SIG-M5 treated with dmso at 0.1 percent for 504 hours (cell line): Measurements from ENCODE around the gene ZNF665.
"Not testable (repeated sequence)": the region's sequence is repeated elsewhere in the genome, so short reads cannot be mapped to it uniquely, and the experiment has no call there.

ENCODE experiments used
- DNase-seq: peaks from one replicate; lab custom pipeline; 2025; ENCODE audit not compliant: unreplicated experiment; lab: John Stamatoyannopoulos, UW

The ZNF665 gene

GRCh38 chr19:53192771-53193534 is at the start of gene ZNF665:
Gene ZNF665, minus strand, starts transcription at chr19:53193358. Its CDS starts 10,460 bp downstream, at chr19:53182898.
- no peak for DNase-seq

DNA sequence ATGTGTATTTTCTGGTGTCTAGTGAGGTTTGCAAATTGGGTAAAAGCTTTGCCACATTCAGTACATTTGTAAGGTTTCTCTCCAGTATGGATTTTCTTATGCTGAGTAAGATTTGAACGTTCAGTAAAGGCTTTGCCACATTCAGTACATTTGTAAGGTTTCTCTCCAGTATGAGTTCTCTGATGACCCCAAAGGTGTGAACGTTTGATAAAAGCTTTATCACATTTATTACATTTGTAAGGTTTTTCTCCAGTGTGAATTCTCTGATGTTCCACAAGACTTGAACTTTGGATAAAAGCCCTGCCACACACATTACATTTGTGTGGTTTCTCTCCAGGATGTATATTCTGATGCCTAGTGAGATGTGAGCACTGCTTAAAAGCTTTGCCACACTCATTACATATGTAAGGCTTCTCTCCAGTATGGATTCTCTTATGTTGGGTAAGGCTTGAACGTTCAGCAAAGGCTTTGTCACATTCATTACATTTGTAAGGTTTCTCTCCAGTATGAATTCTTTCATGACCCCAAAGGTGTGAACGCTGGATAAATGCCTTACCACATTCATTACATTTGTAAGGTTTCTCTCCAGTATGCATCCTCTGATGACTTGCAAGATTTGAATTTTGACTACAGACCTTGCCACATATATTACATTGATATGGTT is 44.1 kb upstream of the ZNF665 start:
- DNase-seq, result no peak

- DNase-seq, result no peak
Observed at GRCh38 chr19:53224606-53225005, 31.4 kb upstream of the ZNF665 start.

GRCh38 chr19:53222716-53223115 is 29.6 kb upstream of the ZNF665 start:
- not testable (repeated sequence) for DNase-seq

- no peak for DNase-seq
Observed at GRCh38 chr19:53212703-53213320, 19.7 kb upstream of the ZNF665 start.

- DNase-seq, result not testable (repeated sequence)
Observed at GRCh38 chr19:53211554-53211953, 18.4 kb upstream of the ZNF665 start.

- DNase-seq, result peak; percentile 21
Observed at GRCh38 chr19:53196777-53197396, 3.7 kb upstream of the ZNF665 start.

DNA sequence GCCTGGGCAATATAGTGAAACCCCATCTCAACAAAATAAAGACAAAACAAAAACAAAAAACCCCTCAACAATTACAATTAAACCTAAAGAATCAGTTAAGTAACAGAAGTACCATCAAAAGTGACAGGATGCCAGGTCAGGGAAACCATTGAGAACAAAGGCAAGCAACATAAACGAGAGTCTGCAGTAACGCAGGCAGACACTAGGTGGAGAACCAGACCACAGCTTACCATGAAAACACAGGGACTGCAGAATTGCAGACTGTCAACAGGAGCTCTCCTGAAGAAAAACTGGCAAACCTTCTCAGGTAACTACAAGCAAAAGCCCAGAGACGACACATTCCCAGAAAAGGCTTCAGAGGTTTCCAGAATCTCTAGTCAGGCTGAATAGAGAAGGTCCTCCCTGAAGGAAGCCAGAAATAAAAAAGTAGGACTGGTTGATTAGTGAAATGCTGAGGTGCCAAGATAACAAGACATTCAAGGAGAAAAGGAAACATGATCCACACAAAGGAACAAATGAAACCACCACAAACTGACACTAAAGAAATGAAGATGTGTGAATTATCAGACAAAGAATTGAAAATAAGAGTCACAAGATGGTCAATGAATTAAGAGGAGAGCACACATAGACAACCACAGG is 2.2 kb upstream of the ZNF665 start:
- DNase-seq, result peak; percentile 50

GRCh38 chr19:53193535-53194222 is 521 bp upstream of the ZNF665 start:
- no peak for DNase-seq

DNA sequence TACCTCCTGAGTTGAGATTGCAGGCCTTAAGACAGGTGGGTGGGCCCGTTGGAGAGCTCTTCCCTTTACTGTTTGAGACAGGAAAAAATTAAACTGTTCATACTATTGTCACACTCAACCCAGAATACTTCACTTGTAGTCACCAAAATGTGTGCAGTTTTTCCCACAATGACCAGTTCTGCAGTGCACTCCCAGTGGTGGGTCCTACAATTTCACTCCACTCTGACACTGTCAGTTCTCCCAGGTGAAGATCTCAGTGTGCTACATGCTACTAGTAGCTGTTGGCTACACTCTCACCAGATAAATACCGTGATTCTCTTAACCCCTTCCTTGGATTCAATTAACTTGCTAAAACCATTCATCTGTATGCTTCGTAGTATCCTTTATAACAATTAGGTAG is 2.9 kb downstream of the ZNF665 start:
- DNase-seq, result no peak

DNA sequence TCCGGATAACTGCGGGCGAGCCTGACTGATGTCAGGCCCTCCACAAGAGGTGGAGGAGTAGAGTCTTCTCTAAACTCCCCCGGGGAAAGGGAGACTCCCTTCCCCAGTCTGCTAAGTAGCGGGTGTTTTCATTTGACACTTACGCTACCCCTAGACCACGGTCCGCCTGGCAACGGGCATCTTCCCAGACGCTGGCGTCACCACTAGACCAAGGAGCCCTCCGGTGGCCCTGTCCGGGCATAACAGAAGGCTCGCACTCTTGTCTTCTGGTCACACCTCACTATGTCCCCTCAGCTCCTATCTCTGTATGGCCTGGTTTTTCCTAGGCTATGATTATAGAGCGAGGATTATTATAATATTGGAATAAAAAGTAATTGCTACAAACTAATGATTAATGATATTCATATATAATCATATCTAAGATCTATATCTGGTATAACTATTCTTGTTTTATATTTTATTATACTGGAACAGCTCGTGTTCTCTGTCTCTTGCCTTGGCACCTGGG is 3.4 kb downstream of the ZNF665 start:
- not testable (repeated sequence) for DNase-seq

- not testable (repeated sequence) for DNase-seq
Observed at GRCh38 chr19:53185155-53185882, 7.8 kb downstream of the ZNF665 start.

- no peak for DNase-seq
Observed at GRCh38 chr19:53183146-53183764, 9.9 kb downstream of the ZNF665 start.

DNA sequence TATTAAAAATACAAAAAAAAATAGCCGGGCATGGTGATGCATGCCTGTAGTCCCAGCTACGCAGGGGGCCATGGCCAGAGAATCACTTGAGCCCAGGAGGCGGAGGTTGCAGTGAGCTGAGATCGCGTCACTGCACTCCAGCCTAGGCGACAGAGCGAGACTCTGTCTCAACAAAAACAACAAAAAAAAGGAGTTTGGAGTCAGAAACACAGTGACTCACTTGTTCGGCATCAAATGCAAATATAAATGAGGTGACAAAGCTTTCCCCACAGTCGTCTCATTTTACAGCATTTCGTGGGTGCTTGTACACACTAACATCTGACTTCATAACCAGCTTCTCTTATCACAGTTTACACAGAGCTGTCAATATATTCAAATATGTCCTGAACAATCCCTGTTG is 11.0 kb downstream of the ZNF665 start:
- DNase-seq, result no peak

DNA sequence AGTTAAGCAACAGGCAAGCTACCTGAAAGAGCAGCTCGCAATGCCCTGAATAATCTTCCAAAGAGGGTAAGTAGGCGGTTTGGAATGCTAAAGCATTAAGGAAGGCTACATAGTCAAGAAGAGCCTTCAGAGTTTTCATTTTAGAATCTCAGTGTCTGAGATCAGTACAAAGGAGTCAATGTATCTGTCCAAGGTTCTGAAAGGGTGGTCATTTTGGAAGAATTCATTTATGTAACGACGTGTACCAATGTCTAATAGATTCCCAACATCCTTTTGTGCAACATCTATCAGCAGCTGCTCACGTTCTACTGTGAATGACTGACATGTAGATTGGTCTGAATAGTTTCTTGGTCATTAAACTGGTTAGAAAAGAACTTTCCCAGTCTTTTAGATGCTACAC is 15.2 kb downstream of the ZNF665 start:
- no peak for DNase-seq

GRCh38 chr19:53172889-53173288 is 20.3 kb downstream of the ZNF665 start:
- no peak for DNase-seq

GRCh38 chr19:53165691-53166091 is 27.5 kb downstream of the ZNF665 start:
- DNase-seq, result no peak

- DNase-seq, result no peak
Observed at GRCh38 chr19:53161123-53161522, 32.0 kb downstream of the ZNF665 start.

DNA sequence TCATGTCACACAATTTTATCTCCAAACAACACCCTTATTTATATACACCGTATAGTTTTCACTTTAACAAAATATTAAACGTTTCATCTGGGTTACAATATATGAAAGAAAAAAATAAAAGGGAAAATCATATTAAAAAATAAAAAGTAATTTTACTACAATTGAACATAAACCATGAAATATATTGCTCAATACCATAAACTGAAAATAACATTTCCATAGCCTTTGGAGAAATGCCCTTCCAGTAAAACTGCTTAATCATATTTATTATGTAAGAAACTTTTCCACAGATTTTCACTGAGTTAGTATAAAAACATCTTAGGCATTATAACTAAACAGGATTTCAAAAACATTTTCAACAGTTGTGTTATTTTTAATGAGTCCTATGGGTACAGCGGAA is 32.8 kb downstream of the ZNF665 start:
- no peak for DNase-seq
